ENCODE results near the gene C11orf58. TPM values are rescaled to one million over a fixed set of nuclear protein-coding genes. Genes with fewer than 3 reads are reported as not detected.

The C11orf58 gene
- total RNA-seq, 1 donor from 2014 or later = 256 TPM

DNA sequence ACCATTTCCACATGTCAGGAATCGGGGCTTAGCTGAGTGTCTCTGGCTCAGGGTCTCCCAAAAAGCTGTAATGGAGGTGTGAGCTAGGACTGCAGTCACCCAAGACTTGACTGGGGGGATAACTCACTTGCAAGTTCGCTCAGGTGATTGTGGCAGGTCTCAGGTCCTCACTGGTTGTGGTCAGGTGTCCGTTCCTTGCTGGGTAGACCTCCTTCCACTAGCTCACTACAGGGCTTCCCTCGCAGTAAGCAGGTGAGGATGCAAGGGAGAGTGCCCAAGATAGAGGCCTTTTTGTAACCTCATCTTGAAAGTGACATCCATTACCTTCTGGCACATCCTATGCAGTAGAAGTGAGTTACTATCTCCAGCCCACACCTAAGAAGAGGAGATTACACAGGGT is 29.5 kb downstream of the C11orf58 start:
- DNase-seq (ENCODE audit: low read depth) (no peak), FAIRE-seq (no peak)
- H3K4me3 ChIP-seq (ENCODE audit: low read depth, low read length) = no peak overlapping the region
- no peaks in the 10 kb centered on the region for H3K27me3 ChIP-seq (ENCODE audit: control insufficient read depth, insufficient read depth, low read length)
- TF ChIP-seq, protein P1, sequence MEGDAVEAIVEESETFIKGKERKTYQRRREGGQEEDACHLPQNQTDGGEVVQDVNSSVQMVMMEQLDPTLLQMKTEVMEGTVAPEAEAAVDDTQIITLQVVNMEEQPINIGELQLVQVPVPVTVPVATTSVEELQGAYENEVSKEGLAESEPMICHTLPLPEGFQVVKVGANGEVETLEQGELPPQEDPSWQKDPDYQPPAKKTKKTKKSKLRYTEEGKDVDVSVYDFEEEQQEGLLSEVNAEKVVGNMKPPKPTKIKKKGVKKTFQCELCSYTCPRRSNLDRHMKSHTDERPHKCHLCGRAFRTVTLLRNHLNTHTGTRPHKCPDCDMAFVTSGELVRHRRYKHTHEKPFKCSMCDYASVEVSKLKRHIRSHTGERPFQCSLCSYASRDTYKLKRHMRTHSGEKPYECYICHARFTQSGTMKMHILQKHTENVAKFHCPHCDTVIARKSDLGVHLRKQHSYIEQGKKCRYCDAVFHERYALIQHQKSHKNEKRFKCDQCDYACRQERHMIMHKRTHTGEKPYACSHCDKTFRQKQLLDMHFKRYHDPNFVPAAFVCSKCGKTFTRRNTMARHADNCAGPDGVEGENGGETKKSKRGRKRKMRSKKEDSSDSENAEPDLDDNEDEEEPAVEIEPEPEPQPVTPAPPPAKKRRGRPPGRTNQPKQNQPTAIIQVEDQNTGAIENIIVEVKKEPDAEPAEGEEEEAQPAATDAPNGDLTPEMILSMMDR (IDR thresholded peaks at IDR 0.05; ENCODE audit: insufficient read depth, low read length, severe bottlenecking) = no peak
- no peaks in the 10 kb centered on the region for H3K36me3 ChIP-seq (ENCODE audit: control insufficient read depth, insufficient read depth, low read length)

DNA sequence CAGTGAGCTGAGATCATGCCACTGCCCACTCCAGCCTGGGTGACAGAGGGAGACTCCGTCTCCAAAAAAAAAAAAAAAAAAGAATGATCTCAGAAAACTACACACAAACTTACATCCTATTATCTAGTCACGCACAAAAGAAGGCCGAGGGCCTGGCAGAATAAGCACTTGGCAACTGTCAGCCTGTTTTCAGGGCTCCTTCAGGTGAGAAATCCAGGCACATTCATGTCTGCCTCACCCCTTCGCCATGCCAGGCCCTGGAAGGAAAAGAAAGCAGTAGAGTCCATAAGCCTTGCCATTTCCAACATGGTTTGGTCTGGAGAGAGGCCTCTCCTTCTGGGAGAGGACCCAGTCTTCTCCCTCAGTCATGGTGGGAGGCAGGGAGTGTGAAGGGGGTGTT is 30.9 kb downstream of the C11orf58 start:
- Histone ChIP-seq H3K27me3 (ENCODE audit: control insufficient read depth, insufficient read depth, low read length) (no peaks in the 10 kb centered on the region), H3K36me3 (ENCODE audit: control insufficient read depth, insufficient read depth, low read length) (no peaks in the 10 kb centered on the region), H3K4me3 (ENCODE audit: low read depth, low read length) (no peak overlapping the region)
- FAIRE-seq (no peak), DNase-seq (ENCODE audit: low read depth) (no peak)
- TF ChIP-seq, protein P1 (IDR thresholded peaks at IDR 0.05; ENCODE audit: insufficient read depth, low read length, severe bottlenecking) = no peak

DNA sequence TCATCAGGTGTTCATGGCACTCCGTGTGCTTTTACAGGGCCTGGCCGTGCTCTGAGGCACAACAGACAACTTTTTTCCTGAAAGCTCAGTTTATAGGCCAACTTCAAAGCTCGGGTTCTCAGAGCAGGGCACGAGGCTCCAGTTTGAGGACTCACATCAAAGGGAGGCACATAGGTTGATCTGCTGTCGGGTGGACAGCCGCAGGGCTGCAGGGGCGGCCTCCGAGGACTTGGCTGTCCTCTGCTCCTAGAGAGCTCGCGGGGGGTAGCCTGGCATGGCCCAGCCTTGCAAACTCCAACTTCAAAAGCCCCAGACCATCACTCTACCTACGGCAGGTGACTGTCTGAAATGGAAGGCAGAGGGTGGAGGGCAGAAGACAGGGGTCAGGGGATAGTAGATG is 31.6 kb downstream of the C11orf58 start:
- no peak for FAIRE-seq
- no peaks in the 10 kb centered on the region for H3K27me3 ChIP-seq (ENCODE audit: control insufficient read depth, insufficient read depth, low read length)
- no peak for DNase-seq (ENCODE audit: low read depth)
- no peaks in the 10 kb centered on the region for H3K36me3 ChIP-seq (ENCODE audit: control insufficient read depth, insufficient read depth, low read length)
- H3K4me3 ChIP-seq (ENCODE audit: low read depth, low read length) = no peak overlapping the region
- TF ChIP-seq, protein P1 (IDR thresholded peaks at IDR 0.05; ENCODE audit: insufficient read depth, low read length, severe bottlenecking) = no peak

DNA sequence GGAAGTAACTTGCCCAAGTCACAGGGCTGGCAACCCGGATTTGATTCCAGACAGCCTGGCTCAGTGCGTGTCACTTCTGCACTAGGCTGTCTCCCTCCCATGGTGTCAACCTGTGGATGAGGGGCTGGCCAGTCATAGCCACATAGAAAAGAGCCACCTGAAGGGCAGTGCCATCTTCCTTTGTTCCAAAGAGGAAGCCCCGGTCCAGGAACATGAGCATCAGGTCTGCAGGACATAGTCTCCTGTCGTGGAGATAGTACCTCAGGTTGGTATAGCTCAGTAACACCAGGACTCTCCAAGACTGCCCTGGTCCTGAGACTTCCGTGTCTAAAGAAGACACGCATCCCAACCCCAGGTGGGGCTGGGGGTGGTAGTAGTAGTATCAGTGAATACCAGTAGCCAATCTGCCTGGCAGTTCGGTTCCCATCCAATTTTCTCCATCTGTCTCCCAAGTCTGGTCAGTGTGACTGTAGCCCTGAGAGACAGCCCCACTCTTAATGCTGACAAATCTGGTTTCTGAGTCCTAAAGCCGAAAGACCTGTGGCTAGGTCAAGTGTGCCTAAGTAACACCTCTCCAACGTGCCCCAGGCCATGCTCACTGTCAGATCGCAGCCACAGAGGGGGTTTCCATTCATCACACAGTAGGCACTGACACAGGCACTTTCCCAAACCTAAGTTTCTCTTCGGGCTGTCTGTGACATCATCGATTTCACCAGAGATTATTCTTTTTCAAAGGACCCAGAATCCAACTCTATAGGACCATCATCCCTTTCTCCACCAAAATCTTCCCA is 33.1 kb downstream of the C11orf58 start:
- TF ChIP-seq, protein P1 (IDR thresholded peaks at IDR 0.05; ENCODE audit: insufficient read depth, low read length, severe bottlenecking) = no peak
- DNase-seq (ENCODE audit: low read depth) = no peak
- no peaks in the 10 kb centered on the region for H3K36me3 ChIP-seq (ENCODE audit: control insufficient read depth, insufficient read depth, low read length)
- no peaks in the 10 kb centered on the region for H3K27me3 ChIP-seq (ENCODE audit: control insufficient read depth, insufficient read depth, low read length)
- no peak overlapping the region for H3K4me3 ChIP-seq (ENCODE audit: low read depth, low read length)
- FAIRE-seq = no peak

DNA sequence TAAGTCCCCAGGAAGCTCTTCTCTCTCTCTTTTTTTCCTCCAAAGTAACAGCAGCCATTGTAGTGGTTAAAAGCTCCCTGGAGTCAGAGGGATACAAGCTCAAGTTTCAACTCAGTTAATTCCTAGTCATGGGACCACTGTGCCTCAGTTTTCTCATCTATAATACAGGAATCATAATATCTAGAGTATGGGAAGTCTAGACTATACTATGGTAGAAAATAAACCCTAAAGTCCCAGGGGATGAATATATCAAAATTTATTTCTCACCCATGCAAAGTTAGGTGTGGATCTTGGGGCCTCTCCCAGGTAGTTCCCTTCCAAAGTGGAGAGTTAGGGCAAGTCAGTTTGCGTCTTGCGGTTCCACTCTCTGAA is 33.7 kb downstream of the C11orf58 start:
- Histone ChIP-seq H3K27me3 (ENCODE audit: control insufficient read depth, insufficient read depth, low read length) (no peaks in the 10 kb centered on the region), H3K4me3 (ENCODE audit: low read depth, low read length) (no peak overlapping the region), H3K36me3 (ENCODE audit: control insufficient read depth, insufficient read depth, low read length) (no peaks in the 10 kb centered on the region)
- FAIRE-seq = no peak
- DNase-seq (ENCODE audit: low read depth) = no peak
- TF ChIP-seq, protein P1 (IDR thresholded peaks at IDR 0.05; ENCODE audit: insufficient read depth, low read length, severe bottlenecking) = no peak

All from bronchial epithelial cell (primary cell).